HG02642 (cell line): ENCODE results near the gene APOBEC3B.
A peak's percentile ranks its signal among the peaks of the same experiment; 100 is the strongest.
"Not testable (repeated sequence)": the region's sequence is repeated elsewhere in the genome, so short reads cannot be mapped to it uniquely, and the experiment has no call there.

Experiments
- ATAC-seq: cut with Tn5 transposase; IDR thresholded peaks from one replicate; pipeline ENCODE4 v1.9.1; 2021; ENCODE audit warnings: mild to moderate bottlenecking; ENCODE audit not compliant: unreplicated experiment, poor library complexity

The APOBEC3B gene

DNA sequence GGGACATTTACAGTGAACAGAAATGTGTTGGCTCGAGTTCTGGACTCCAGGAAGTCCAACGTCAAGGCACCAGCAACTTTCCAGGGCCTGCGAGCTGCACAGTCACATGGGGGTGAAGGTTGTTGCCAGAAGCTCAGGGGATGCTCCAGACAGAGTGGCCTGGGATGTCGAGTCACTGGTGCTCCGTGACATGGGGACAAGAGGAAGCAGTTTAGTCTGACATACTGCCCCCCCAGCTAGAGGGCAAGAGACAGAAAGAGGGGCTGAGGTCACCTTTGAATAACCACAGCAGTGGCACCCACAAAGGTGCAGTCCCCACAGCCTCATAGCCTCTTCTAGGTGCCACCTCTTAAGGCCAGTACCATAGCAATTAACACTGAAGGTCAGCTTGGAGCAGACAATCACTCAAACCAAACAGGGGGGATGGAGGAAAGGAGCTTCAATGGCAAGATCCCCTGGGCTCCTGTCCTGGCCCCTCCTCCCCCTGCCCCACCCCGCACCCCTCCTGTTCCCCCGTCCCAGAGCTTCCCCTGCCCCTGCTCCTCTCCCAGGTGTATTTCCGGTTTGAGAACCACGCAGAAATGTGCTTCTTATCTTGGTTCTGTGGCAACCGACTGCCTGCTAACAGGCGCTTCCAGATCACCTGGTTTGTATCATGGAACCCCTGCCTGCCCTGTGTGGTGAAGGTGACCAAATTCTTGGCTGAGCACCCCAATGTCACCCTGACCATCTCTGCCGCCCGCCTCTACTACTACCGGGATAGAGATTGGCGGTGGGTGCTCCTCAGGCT, 42.6 kb downstream of the APOBEC3B start:
- no peak for ATAC-seq

DNA sequence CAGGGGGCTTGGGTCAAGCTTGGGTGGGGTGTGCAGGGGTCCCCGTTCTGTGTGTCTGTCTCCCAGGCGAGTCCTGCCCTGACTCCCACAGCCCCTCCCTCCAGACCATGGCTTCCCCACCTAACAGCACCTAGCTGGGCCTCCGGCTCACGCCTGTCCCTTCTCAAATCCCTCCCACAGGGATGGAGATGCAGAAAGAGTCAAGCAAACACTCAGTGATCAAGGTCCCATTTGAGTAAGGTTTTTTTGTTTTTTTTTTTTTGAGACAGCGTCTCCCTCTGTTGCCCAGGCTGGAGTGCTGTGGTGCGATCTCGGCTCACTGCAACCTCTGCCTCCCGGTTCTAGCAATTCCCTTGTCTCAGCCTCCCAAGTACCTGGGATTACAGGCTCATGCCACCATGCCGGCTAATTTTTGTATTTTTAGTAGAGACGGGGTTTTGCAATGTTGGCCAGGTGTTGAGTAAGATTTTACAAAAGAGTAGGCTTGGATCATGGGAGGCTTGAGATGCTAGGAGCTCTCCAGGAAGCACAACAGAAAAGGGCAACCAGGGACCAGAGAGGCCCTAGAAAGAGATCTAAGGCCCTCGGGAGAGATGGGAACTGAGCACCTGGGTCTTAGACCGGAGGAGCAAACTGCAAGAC, 44.5 kb downstream of the APOBEC3B start:
- ATAC-seq, result no peak

DNA sequence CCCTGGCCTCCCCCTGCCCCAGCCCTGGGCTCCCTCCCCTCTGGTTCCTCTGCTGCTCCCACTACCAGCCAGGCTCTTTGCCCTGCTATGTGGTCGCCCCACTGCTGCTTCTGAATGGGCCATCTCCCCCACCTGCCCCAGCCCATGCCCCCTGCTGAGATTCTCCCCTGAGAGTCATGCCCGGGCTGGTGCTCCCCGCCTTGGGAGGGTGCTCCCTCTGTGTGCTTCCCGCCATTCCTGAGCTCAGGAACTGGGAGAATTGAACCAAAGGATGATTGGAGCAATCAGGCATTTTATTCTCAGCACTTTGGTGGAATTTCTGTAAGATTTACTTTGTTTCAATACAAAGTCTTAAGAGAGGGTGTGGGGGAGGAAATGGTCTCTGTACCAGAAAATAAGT, 45.6 kb downstream of the APOBEC3B start:
- ATAC-seq, result no peak

DNA sequence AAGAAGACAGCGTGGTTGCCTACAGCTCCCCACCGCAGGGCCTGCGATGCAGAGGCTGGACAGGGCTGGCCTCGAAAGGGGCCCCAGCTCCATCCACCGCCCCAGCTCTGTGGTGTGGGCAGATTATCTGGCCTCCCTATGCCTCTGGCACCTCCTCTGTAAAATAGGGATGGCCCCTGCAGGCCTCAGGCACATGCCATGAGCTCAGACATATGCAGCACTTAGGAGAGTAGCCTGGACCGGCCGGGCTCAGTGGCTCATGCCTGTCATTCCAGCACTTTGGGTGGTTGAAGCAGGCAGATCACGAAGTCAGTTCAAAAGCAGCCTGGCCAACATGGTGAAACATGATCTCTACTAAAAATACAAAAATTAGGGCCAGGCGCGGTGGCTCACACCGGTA, 46.1 kb downstream of the APOBEC3B start:
- ATAC-seq, result no peak

DNA sequence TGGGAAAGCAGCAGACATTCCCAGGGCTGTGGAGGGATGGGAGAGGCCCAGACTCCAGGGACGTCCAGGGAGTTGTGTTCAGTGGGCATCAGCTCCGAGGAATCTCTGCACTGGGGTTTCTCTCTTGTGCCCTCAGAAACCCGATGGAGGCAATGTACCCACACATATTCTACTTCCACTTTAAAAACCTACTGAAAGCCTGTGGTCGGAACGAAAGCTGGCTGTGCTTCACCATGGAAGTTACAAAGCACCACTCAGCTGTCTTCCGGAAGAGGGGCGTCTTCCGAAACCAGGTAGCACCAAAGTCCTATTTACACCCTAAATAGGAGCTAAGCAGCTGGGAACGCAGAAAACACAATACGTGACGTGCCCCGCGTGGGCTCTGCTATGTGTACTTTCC, 47.1 kb downstream of the APOBEC3B start:
- ATAC-seq, result no peak

DNA sequence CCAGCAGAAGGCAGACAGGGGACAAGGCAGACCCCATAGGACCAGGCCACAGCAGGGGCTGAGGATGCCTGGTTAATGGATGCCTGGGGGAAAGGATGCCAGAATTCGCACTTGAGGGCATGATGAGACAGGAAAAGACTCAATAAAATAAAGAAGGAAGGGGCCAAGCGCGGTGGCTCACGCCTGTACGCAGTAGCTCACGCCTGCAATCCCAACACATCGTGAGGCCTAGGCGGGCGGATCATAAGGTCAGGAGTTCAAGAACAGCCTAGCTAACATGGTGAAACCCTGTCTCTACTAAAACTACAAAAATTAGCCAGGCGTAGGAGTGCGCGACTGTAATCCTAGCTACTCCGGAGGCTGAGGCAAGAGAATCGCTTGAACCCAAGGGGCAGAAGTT, 48.6 kb downstream of the APOBEC3B start:
- ATAC-seq, result no peak

DNA sequence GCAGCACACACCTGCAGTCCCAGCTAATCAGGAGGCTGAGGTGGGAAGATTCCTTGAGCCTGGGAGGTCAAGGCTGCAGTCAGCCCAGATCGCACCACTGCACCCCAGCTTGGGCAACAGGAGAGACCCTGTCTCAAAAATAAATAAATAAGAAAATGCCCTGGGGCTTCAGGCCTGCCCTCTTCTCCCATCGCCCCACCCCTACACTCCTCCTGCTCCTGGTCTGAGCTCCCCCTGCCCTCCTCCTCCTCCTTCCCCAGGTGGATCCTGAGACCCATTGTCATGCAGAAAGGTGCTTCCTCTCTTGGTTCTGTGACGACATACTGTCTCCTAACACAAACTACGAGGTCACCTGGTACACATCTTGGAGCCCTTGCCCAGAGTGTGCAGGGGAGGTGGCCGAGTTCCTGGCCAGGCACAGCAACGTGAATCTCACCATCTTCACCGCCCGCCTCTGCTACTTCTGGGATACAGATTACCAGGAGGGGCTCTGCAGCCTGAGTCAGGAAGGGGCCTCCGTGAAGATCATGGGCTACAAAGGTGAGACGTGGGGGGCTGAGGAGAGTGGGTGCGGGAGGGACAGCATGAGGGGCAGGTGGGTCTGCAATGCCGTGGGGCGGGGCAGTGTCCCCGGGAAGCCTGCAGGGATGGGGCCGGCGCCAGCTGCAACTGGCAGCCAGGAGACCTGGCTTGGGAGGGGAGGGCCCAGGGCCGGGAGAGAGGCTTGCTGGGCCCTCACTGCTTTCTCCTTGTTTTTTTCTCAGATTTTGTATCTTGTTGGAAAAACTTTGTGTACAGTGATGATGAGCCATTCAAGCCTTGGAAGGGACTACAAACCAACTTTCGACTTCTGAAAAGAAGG, 49.5 kb downstream of the APOBEC3B start:
- not testable (repeated sequence) for ATAC-seq

DNA sequence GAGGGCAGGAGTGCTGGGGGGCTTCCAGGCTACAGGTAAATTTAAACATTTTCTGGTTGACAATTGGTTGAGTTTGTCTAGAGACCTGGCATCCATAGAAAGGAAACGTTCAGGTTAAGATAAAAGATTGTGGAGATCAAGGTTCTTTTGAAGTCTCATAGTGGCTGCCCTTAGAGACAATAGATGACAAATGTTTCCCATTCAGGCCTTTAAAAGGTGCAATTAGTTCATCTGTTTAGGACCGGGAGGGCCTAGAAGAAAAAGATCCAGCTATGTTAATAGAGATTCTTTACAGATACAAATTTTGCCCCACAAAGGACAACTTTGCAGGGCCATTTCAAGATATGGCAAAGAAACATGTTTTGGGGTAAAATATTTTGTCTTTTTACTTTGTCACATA, 54.9 kb downstream of the APOBEC3B start:
- ATAC-seq, result not testable (repeated sequence)

DNA sequence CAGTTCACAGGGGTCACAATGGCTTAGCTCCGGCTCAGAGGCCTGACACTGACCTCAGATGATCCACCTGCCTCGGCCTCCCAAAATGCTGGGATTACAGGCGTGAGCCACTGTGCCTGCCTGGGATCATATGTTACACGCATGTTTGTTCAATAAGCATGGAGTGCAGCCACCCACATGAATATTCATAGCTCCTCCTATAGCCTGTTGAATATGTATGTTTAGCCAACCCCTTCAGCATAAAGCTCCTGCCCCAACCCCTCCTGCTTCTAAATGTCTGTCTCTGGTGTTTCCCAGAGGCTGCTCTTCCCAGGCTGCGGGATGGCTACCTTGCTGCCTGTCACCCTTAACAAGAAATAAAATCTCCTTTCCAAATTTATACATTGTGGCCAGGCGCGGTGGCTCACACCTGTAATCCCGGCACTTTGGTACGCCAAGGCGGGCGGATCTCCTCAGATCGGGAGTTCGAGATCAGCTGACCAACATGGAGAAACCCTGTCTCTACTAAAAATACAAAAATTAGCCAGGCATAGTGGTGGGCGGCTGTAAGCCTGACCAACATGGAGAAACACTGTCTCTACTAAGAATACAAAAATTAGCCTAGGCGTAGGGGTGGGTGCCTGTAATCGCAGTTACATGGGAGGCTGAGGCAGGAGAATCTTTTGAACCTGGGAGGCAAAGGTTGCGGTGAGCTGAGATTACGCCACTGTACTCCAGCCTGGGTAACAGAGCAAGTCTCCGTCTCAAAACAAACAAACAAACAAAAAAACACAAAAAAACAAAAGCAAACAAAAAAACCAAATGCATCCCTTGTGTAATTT, 57.4 kb downstream of the APOBEC3B start:
- ATAC-seq, result no peak

DNA sequence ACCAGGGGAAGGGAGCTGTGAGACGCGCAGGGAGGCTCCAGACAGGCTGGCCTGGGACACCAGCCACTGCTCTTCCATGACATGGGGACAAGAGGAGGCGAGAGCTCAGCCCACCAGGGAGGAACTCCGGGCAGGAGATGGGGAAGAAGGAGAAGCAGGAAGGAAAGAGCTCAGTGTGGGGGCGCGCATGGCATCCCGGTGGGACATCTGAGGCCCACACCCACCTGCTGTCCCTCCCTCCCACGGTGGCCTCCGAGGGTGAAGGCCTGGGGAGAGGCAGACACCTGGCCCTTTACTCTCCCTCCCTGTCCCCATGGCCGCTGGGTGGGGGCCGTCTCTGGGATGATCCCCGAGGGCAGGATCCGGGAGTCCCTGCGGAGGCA, 58.0 kb downstream of the APOBEC3B start:
- ATAC-seq, result not testable (repeated sequence)

DNA sequence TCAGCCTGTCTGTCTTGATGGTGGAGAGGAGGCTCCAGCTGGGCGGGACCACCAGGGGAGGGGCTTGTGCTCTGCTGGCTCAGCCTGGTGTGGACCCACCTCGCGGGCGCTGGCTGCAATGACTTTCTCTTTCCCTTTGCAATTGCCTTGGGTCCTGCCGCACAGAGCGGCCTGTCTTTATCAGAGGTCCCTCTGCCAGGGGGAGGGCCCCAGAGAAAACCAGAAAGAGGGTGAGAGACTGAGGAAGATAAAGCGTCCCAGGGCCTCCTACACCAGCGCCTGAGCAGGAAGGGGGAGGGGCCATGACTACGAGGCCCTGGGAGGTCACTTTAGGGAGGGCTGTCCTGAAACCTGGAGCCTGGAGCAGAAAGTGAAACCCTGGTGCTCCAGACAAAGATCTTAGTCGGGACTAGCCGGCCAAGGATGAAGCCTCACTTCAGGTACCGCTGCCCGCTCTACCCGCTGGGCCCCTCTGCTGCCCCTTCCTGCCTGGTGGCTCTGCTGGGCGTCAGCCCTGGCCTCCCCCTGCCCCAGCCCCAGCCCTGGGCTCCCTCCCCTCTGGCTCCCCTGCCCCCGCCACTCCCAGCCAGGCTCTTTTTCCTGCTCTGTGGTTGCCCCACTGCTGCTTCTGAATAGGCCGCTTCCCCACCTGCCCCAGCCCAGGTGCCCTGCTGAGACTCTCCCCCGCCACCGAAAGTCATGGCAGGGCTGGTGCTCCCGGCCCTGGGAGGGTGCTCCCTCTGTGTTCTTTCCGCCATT, 58.6 kb downstream of the APOBEC3B start, which contains the start of gene APOBEC3F:
TSS of gene APOBEC3F (plus strand) at position 327 of the 759 bp plus-strand sequence. CDS start at position 424, 97 bp downstream.
- ATAC-seq, result peak; percentile 92

DNA sequence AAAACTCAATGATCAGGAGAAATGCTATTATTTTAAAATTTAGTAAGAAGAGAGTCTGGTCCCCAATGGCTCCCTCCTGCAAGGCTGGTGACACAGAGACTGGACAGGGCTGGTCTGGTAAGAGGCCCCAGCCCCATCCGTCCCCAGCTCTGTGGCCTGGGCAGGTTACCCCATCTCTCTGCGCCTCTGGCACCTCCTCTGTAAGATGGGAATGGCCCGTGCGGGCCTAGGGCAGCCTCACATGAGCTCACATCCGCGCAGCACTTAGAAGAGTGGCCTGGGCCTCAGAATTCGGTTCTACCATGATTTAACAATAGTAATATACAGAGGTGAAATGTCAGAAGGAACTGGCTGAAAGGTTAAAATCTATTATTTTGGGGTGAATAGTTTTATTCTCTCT, 59.8 kb downstream of the APOBEC3B start:
- ATAC-seq, result no peak
